Prostate gland (tissue), 2 donors: ENCODE data around the gene YIF1A.

ENCODE experiments used
- CTCF ChIP-seq, 4 experiments: fragments of 200-600 bp in 2 of 4; fragments of 450-650 bp in 2 of 4; sonication (generic) in 2 of 4; IDR thresholded peaks; 1 replicate in 3 of 4; 2 replicates in 1 of 4; pipeline ENCODE4 v1.5.1; 2016 to 2019; ENCODE audit warnings: antibody characterized with exemption in 4 of 4, mild to moderate bottlenecking in 2 of 4, moderate library complexity in 2 of 4
- POLR2A ChIP-seq: fragments of 450-650 bp; IDR thresholded peaks from one replicate; pipeline ENCODE4 v1.6.1; 2016; ENCODE audit warnings: antibody characterized with exemption, mild to moderate bottlenecking
- POLR2AphosphoS5 ChIP-seq: sonication (generic); formaldehyde crosslinking; IDR thresholded peaks from one replicate; pipeline ENCODE4 v1.6.1; 2017; ENCODE audit warnings: antibody characterized with exemption

GRCh38 chr11:66281776-66282467, 7.0 kb downstream of the YIF1A start:
- no peak for TF ChIP-seq CTCF (IDR thresholded peaks at IDR 0.05)
- TF ChIP-seq POLR2A = no peak
- TF ChIP-seq POLR2AphosphoS5 = no peak
